HG02571 (cell line): ENCODE measurements around the gene PLB1.

Experiments
- ATAC-seq: cut with Tn5 transposase; IDR thresholded peaks from one replicate; pipeline ENCODE4 v1.9.1; 2021; ENCODE audit warnings: mild to moderate bottlenecking, moderate library complexity; ENCODE audit not compliant: unreplicated experiment

Gene PLB1

DNA sequence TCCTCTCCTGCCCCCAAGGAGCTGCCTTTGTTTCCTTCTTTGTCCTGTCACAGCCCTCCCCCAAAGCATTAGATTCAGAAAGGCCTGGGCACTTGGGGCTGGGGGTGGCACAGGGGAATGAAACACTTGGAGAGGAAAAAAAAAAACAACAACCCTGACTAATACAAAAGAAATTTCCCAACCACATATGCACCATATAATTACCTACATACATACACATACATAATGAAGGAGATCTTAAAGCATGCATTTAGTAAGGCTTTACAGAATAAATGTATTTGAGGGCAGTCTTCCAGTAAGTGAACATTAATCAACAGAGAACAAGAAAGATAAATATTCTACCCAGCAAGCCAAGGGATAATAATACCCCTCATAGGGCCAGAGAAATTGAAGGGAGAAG is 185.7 kb downstream of the PLB1 start:
- no peak for ATAC-seq

DNA sequence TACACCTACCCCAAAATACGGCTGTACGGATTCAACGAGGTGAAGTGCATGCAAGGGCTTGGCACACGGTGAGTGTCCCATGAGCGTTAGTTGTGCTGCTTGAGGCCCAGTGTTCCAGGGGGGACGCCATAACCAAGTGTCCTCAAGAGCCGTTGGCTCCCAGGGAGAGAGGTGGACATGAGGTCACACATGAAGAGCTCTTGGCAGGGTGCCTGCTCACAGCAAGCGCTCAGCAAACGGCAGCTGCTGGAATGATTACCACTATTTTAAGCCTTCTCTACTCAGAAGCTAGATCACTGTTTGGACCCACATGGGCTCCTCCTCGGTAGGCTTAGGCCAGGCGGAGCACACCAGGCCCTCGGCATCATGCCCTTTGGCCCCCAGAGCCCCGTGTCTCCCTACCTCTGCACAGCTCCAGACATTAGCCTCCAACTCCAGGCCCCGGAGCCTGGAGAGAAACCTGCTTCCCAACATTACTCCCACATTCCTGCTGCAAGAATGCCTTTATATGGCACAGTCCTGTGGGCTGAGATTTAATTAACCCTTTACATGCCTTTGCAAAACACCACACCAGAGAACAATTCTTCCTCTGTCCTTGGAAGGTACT is 187.3 kb downstream of the PLB1 start:
- ATAC-seq, result no peak

DNA sequence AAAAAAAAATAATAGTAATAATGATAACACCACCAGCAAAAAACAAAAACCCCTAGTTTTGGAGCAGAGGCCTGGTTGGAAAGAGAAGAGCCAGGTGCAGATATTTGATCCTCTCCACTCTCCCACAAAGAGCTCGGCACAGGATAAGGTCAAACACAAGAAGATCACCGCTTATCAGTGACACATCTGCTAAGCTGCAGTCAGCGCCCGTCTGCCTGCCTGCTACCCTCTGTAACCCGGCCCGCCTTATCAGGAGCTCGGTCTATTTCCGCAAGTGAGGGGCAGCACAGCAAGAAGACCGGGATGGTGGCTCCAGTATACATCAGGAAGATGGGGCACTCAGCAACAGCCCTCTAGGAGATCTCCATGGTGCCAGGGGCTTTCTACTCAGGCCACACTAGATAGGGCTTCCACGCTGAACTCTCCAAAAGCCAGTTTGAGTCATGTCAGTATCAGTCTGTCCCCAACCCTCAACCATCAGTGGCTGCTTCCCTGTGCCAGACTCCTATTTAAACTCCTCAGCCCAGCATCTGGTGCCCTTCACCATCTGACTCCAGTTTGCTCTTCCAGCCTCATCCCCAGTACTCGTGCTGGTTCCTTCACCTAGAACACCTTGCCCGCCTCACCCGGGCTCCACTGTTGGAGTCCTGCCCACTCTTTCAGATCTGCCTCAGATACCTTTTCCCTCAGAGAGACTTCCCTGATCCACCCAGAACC is 188.4 kb downstream of the PLB1 start:
- ATAC-seq, result no peak

DNA sequence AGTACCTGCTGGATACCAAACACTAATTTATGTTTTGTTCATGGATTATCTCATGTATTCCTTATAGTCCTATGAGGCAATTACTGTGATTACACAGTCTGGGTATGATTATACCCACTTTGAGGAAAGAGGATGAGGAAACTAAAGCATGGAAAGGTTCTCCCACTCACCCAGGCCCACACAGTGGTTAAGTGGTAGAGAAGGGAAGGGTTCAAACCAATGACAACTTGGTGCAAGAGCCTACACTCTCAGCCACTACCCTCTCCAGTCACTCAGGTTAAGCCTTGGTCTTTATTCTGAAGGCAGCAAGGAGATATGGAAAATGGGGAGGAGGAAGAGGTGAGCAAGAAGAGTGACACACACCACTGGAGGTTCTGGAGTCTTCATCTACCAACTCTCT is 191.3 kb downstream of the PLB1 start:
- ATAC-seq, result no peak

GRCh38 chr2:28687640-28688385 is 192.0 kb downstream of the PLB1 start:
- ATAC-seq, result no peak

DNA sequence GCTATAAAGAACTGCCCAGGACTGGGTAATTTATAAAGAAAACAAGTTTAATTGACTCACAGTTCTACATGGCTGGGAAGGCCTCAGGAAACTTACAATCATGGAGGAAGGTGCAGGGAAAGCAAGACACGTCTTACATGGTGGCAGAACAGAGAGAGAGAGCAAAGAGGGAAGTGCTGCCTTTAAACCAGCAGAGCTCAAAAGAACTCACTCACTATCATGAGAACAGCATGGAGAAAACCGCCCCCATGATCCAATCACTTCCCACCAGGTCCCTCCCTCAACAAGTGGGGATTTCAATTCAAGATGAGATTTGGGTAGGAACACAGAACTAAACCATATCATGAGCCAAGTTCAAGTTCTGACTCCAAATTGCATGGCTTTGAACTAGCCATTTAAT is 193.0 kb downstream of the PLB1 start:
- ATAC-seq, result no peak

DNA sequence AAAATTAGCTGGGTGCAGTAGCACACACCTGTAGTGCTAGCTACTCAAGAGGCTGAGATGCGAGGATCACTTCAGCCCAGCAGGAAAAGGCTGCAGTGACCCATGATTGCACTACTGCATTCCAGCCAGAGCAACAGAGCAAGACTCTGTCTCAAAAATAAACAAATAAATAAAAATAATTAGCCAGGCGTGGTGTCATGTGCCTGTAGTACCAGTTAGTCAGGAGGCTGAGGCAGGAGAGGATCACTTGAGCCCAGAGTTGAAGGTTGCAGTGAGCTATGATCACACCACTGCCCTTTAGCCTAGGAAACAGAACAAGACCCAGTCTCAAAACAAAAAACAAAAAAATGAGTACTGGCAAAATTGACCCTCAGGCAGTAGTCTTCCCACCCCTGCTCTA is 193.9 kb downstream of the PLB1 start:
- ATAC-seq, result no peak

DNA sequence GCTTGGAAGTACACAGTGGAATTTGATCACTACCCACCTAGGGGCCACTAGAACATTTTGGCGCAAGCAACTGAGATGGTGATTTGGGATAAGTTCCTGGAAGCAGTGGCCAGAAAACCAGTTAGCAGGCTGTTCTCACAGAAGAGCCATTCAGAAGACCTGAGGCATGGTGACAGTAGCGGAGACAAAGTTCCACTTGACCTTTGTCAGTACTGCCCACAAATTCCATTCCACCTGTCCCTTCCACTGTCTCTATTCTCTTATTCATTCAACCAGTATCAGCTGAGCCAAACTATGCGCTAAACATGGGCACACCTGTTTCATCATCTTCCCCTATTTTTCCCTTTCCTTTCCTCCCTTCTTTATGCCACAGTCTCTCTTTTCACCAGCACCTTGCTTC is 196.6 kb downstream of the PLB1 start:
- ATAC-seq, result no peak

DNA sequence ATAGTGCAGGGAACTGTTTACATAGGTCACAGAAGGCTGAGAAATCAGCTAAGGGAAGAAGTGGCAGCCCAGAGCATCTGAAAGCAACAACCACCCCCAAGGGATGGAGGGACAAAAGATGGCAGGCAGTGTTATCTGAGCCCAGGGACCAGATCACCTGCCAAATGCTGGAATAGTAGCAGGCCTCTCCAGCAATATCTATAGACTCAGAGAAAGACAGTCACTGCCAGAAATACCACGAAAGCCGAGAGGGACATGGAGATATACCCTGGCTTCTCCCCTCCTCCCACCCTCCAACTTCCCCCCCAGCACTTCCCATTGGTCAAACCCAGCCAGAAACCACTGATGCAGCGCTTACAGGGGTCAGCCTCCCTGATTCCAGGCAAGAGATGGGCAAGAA is 197.4 kb downstream of the PLB1 start:
- ATAC-seq, result no peak
